Mucosa of descending colon (tissue), 3 donors: ENCODE data around the gene CHST11. TPM values are rescaled to one million over a fixed set of nuclear protein-coding genes. Genes with fewer than 3 reads are reported as not detected.
A peak's percentile ranks its signal among the peaks of the same experiment; 100 is the strongest.

Source experiments
- ATAC-seq: fragments of 200-7000 bp; cut with Tn5 transposase; one replicate; pipeline ENCODE4 v1.9.1; 2020; ENCODE audit warnings: mild to moderate bottlenecking, moderate library complexity
- DNase-seq, 3 donors: peaks; one replicate each; pipeline ENCODE4 v3.0.0-alpha.2; 2020
- H3K36me3 ChIP-seq: fragments of 200-600 bp; one replicate; pipeline ENCODE4 v1.8.0; 2021; ENCODE audit warnings: low read depth, mild to moderate bottlenecking
- H3K4me1 ChIP-seq: fragments of 200-600 bp; one replicate; pipeline ENCODE4 v1.8.0; 2021; ENCODE audit warnings: low read depth, mild to moderate bottlenecking
- H3K4me3 ChIP-seq: fragments of 200-600 bp; one replicate; pipeline ENCODE4 v1.8.0; 2021; ENCODE audit warnings: mild to moderate bottlenecking
- H3K9me3 ChIP-seq: fragments of 200-600 bp; one replicate; pipeline ENCODE4 v1.8.0; 2021; ENCODE audit warnings: mild to moderate bottlenecking
- intact Hi-C, 2 donors: fragments of 100-400 bp; cut with DNase I in 1 of 2; cut with micrococcal nuclease in 1 of 2; formaldehyde crosslinking; loops; one replicate each; pipeline versions ENCODE4 v1.11.0 to v1.11.1; 2022; cut with DNase I, micrococcal nuclease
- total RNA-seq, 3 donors: library from RNA; stranded (reverse); fragmentation: NEBNext Ultra II Directional in 2 of 3; extraction: Animal tissue kit (Norgen Biotek cat#: 25700) in 2 of 3; gene quantifications; one replicate each; pipeline versions ENCODE4 v1.2.1 to v1.2.4, GENCODE V29; 2021 to 2023
- TF ChIP-seq, protein P1 (sequence below): fragments of 200-600 bp; IDR thresholded peaks from one replicate; pipeline ENCODE4 v1.8.0; 2022; ENCODE audit warnings: antibody characterized with exemption, mild to moderate bottlenecking
- donor health status: DM: no; HTN: no; CAD: no; lungs with moderate emphysema.
- donor health status: DM: no; HTN: no; CAD: no.
- donor health status: DM: no; HTN: yes; CAD: no.

CHST11 gene
- total RNA-seq, 3 donors from 2014 or later: 3.3 to 15.2 (median 6.6) TPM

- no peak for DNase-seq
- intact Hi-C loops: no loop called here
- Histone ChIP-seq H3K36me3 (no peaks in the 10 kb centered on the region), H3K9me3 (no peaks in the 10 kb centered on the region), H3K4me1 (peaks cover 3% of the 10 kb centered on the region), H3K4me3 (no peak overlapping the region)
- TF ChIP-seq, protein P1, sequence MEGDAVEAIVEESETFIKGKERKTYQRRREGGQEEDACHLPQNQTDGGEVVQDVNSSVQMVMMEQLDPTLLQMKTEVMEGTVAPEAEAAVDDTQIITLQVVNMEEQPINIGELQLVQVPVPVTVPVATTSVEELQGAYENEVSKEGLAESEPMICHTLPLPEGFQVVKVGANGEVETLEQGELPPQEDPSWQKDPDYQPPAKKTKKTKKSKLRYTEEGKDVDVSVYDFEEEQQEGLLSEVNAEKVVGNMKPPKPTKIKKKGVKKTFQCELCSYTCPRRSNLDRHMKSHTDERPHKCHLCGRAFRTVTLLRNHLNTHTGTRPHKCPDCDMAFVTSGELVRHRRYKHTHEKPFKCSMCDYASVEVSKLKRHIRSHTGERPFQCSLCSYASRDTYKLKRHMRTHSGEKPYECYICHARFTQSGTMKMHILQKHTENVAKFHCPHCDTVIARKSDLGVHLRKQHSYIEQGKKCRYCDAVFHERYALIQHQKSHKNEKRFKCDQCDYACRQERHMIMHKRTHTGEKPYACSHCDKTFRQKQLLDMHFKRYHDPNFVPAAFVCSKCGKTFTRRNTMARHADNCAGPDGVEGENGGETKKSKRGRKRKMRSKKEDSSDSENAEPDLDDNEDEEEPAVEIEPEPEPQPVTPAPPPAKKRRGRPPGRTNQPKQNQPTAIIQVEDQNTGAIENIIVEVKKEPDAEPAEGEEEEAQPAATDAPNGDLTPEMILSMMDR: no peak
- ATAC-seq: no peak
Measured at GRCh38 chr12:104482113-104482512, 25.4 kb downstream of the CHST11 start.

DNA sequence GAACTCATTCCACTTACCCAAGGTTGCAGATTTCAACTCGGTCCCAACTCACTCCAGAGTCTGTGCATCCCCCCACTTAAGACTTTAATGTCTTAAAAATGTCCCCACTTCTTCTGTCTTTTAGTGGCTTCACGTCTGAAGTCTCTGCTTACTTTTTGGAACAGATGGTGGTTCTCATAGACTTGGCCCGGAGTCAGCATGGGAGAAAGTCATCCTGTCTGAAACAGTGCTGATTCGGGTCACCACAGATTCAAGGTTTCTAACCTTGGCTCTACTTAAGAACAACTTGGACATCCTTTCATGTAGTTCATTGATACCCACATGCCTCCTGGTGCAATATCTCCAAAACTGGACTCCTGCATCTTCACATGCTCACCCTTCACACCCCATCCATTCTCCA is 26.0 kb downstream of the CHST11 start:
- intact Hi-C loops: no loop called here
- peaks cover 3% of the 10 kb centered on the region for H3K4me1 ChIP-seq
- TF ChIP-seq, protein P1: no peak
- H3K36me3 ChIP-seq: no peaks in the 10 kb centered on the region
- ATAC-seq: no peak
- no peak overlapping the region for H3K4me3 ChIP-seq
- no peaks in the 10 kb centered on the region for H3K9me3 ChIP-seq
- no peak for DNase-seq

GRCh38 chr12:104484079-104484478 is 27.3 kb downstream of the CHST11 start:
- Histone ChIP-seq H3K9me3 (no peaks in the 10 kb centered on the region), H3K36me3 (no peaks in the 10 kb centered on the region), H3K4me1 (peaks cover under 1% of the 10 kb centered on the region), H3K4me3 (no peak overlapping the region)
- intact Hi-C loops: no loop called here
- TF ChIP-seq, protein P1: no peak
- DNase-seq (no peak), ATAC-seq (no peak)

- Histone ChIP-seq H3K4me1 (no peaks in the 10 kb centered on the region), H3K9me3 (no peaks in the 10 kb centered on the region), H3K36me3 (no peaks in the 10 kb centered on the region), H3K4me3 (no peak overlapping the region)
- ATAC-seq (peak; percentile 69), DNase-seq (no peak)
- TF ChIP-seq, protein P1: no peak
- intact Hi-C loops: no loop called here
Measured at GRCh38 chr12:104485651-104486362, 29.1 kb downstream of the CHST11 start.

- no peak overlapping the region for H3K4me3 ChIP-seq
- H3K9me3 ChIP-seq: no peaks in the 10 kb centered on the region
- intact Hi-C loops: no loop called here
- TF ChIP-seq, protein P1: no peak
- H3K4me1 ChIP-seq: no peaks in the 10 kb centered on the region
- no peak for DNase-seq
- ATAC-seq: no peak
- no peaks in the 10 kb centered on the region for H3K36me3 ChIP-seq
Measured at GRCh38 chr12:104486363-104486750, 29.6 kb downstream of the CHST11 start.
